Liver (tissue), 9 donors: ENCODE measurements around the gene F12. TPM values are rescaled to one million over a fixed set of nuclear protein-coding genes. Genes with fewer than 3 reads are reported as not detected.

Source experiments
- DNase-seq: peaks from one replicate; pipeline ENCODE4 v3.0.0-alpha.2; 2017; ENCODE audit warnings: low spot score
- H3K27ac ChIP-seq, 2 donors: one replicate each; pipeline ENCODE4 v1.7.0; 2013; ENCODE audit warnings: inconsistent platforms in 2 of 2, low read length in 2 of 2, control low read depth in 1 of 2, low read depth in 1 of 2, mild to moderate bottlenecking in 1 of 2
- H3K27me3 ChIP-seq, 4 donors: one replicate each; pipeline versions ENCODE4 v1.6.1 to v1.7.0; 2013; ENCODE audit warnings: low read length in 3 of 4, inconsistent platforms in 1 of 4, mild to moderate bottlenecking in 1 of 4, moderate library complexity in 1 of 4; ENCODE audit not compliant: control insufficient read depth in 4 of 4, insufficient read depth in 4 of 4
- H3K36me3 ChIP-seq, 4 donors: one replicate each; pipeline versions ENCODE4 v1.6.1 to v1.7.0; 2013; ENCODE audit warnings: low read length in 3 of 4, mild to moderate bottlenecking in 3 of 4, low read depth in 1 of 4, moderate library complexity in 1 of 4; ENCODE audit not compliant: control insufficient read depth in 4 of 4, insufficient read depth in 3 of 4
- H3K4me1 ChIP-seq, 4 donors: one replicate each; pipeline versions ENCODE4 v1.6.1 to v1.7.0; 2013; ENCODE audit warnings: low read length in 3 of 4, mild to moderate bottlenecking in 3 of 4, moderate library complexity in 1 of 4; ENCODE audit not compliant: control insufficient read depth in 4 of 4, insufficient read depth in 4 of 4
- H3K4me3 ChIP-seq, 3 donors: one replicate each; pipeline versions ENCODE4 v1.6.1 to v1.7.0; 2013; ENCODE audit warnings: low read length in 3 of 3, control low read depth in 1 of 3, low read depth in 1 of 3, mild to moderate bottlenecking in 1 of 3
- H3K9ac ChIP-seq, 2 donors: one replicate each; pipeline ENCODE4 v1.7.0; 2013; ENCODE audit warnings: low read length in 2 of 2, mild to moderate bottlenecking in 2 of 2, moderate library complexity in 2 of 2, control low read depth in 1 of 2, low read depth in 1 of 2
- H3K9me3 ChIP-seq, 4 donors: one replicate each; pipeline versions ENCODE4 v1.6.1 to v1.7.0; 2013; ENCODE audit warnings: low read length in 3 of 4; ENCODE audit not compliant: control insufficient read depth in 4 of 4
- ATF3 ChIP-seq: IDR thresholded peaks from 2 replicates; pipeline ENCODE4 v1.6.1; 2016; ENCODE audit warnings: antibody characterized with exemption
- EGR1 ChIP-seq, 2 donors: IDR thresholded peaks; 2 replicates each; pipeline ENCODE4 v1.6.1; 2016 to 2018; ENCODE audit warnings: antibody characterized with exemption in 2 of 2, low read depth in 2 of 2
- FOXA1 ChIP-seq: IDR thresholded peaks from 2 replicates; pipeline ENCODE4 v1.6.1; 2016; ENCODE audit warnings: antibody characterized with exemption
- FOXA2 ChIP-seq: IDR thresholded peaks from 2 replicates; pipeline ENCODE4 v1.6.1; 2016; ENCODE audit warnings: antibody characterized with exemption
- GABPA ChIP-seq, 2 donors: IDR thresholded peaks in 1 of 2; conservative IDR thresholded peaks in 1 of 2; 2 replicates each; pipeline ENCODE4 v1.6.1; 2016; ENCODE audit warnings: antibody characterized with exemption in 2 of 2, mild to moderate bottlenecking in 1 of 2, moderate library complexity in 1 of 2
- HNF4A ChIP-seq, 2 donors: conservative IDR thresholded peaks; 2 replicates each; pipeline ENCODE4 v1.6.1; 2016; ENCODE audit warnings: antibody characterized with exemption in 2 of 2, mild to moderate bottlenecking in 2 of 2
- HNF4G ChIP-seq: IDR thresholded peaks from 2 replicates; pipeline ENCODE4 v1.6.1; 2016; ENCODE audit warnings: antibody characterized with exemption
- JUND ChIP-seq, 2 donors: IDR thresholded peaks; 2 replicates each; pipeline ENCODE4 v1.6.1; 2016; ENCODE audit warnings: antibody characterized with exemption in 2 of 2
- MAX ChIP-seq: IDR thresholded peaks from 2 replicates; pipeline ENCODE4 v1.6.1; 2016; ENCODE audit warnings: antibody characterized with exemption
- NR2F2 ChIP-seq: IDR thresholded peaks from 2 replicates; pipeline ENCODE4 v1.6.1; 2016; ENCODE audit warnings: antibody characterized with exemption
- RAD21 ChIP-seq, 2 donors: IDR thresholded peaks; 2 replicates each; pipeline ENCODE4 v1.6.1; 2016; ENCODE audit warnings: antibody characterized with exemption in 2 of 2, mild to moderate bottlenecking in 2 of 2
- RXRA ChIP-seq, 2 donors: IDR thresholded peaks; 2 replicates each; pipeline ENCODE4 v1.6.1; 2017 to 2018; ENCODE audit warnings: antibody characterized with exemption in 2 of 2, mild to moderate bottlenecking in 1 of 2
- SP1 ChIP-seq: IDR thresholded peaks from 2 replicates; pipeline ENCODE4 v1.6.1; 2018; ENCODE audit warnings: antibody characterized with exemption, mild to moderate bottlenecking
- TAF1 ChIP-seq: conservative IDR thresholded peaks from 2 replicates; pipeline ENCODE4 v1.6.1; 2016; ENCODE audit warnings: antibody characterized with exemption, mild to moderate bottlenecking
- YY1 ChIP-seq: IDR thresholded peaks from 2 replicates; pipeline ENCODE4 v1.6.1; 2016; ENCODE audit warnings: antibody characterized with exemption, mild to moderate bottlenecking
- WGBS: extraction: QIAGEN DNeasy Blood & Tissue Kit; methylation state at CpG from one replicate; pipeline ENCODE4 v1.1.7; 2013; 5-methylcytosine and 5-hydroxymethylcytosine counted together
- polyA plus RNA-seq, 2 donors: library from polyadenylated mRNA; stranded (reverse) in 1 of 2; unstranded in 1 of 2; fragments of 200-250 nt in 1 of 2; fragments of >200 nt in 1 of 2; fragmentation: Nextera tagmentation in 1 of 2; extraction: Ambion mirVana in 1 of 2; gene quantifications; one replicate each; pipeline versions ENCODE4 v1.2.1 to v1.2.3, GENCODE V29; 2013 to 2015
- total RNA-seq, 2 donors: library from RNA; depleted of rRNA; stranded (reverse); fragments of >200 nt; gene quantifications; one replicate each; pipeline ENCODE4 v1.2.3, GENCODE V29; 2014
- TF ChIP-seq, protein P1 (sequence below): IDR thresholded peaks from 2 replicates; pipeline ENCODE4 v1.6.1; 2016; ENCODE audit warnings: antibody characterized with exemption, mild to moderate bottlenecking
- TF ChIP-seq, protein P2 (sequence below): fragments of 150-350 bp; IDR thresholded peaks from 2 replicates; pipeline ENCODE4 v1.5.1; 2017; ENCODE audit warnings: improper control_type of control experiment, low read depth, low read length; ENCODE audit not compliant: missing input control
- donor health status: healthy.
- donor health status: healthy.
- donor health status: healthy.
- donor health status: healthy.
- donor health status: healthy.

The F12 gene
- total and polyA plus RNA-seq, 4 donors = 27.7 to 328 (median 275) TPM

GRCh38 chr5:177439518-177440053 is 30.2 kb upstream of the F12 start:
- no peaks in the 10 kb centered on the region for H3K27me3 ChIP-seq
- TF ChIP-seq HNF4G (no peak), YY1 (no peak), FOXA1 (no peak), EGR1 (IDR thresholded peaks at IDR 0.05; ENCODE audit: low read depth in 2 of 2) (no peak), HNF4A (conservative IDR thresholded peaks at IDR 0.05) (no peak), SP1 (no peak), FOXA2 (no peak), MAX (no peak), RXRA (IDR thresholded peaks at IDR 0.05) (no peak), GABPA (IDR thresholded peaks at IDR 0.05 in 1 of 2, conservative IDR thresholded peaks at IDR 0.05 in 1 of 2) (no peak), RAD21 (IDR thresholded peaks at IDR 0.05) (no peak), ATF3 (no peak), JUND (IDR thresholded peaks at IDR 0.05) (no peak), NR2F2 (no peak), TAF1 (no peak)
- TF ChIP-seq, protein P1, sequence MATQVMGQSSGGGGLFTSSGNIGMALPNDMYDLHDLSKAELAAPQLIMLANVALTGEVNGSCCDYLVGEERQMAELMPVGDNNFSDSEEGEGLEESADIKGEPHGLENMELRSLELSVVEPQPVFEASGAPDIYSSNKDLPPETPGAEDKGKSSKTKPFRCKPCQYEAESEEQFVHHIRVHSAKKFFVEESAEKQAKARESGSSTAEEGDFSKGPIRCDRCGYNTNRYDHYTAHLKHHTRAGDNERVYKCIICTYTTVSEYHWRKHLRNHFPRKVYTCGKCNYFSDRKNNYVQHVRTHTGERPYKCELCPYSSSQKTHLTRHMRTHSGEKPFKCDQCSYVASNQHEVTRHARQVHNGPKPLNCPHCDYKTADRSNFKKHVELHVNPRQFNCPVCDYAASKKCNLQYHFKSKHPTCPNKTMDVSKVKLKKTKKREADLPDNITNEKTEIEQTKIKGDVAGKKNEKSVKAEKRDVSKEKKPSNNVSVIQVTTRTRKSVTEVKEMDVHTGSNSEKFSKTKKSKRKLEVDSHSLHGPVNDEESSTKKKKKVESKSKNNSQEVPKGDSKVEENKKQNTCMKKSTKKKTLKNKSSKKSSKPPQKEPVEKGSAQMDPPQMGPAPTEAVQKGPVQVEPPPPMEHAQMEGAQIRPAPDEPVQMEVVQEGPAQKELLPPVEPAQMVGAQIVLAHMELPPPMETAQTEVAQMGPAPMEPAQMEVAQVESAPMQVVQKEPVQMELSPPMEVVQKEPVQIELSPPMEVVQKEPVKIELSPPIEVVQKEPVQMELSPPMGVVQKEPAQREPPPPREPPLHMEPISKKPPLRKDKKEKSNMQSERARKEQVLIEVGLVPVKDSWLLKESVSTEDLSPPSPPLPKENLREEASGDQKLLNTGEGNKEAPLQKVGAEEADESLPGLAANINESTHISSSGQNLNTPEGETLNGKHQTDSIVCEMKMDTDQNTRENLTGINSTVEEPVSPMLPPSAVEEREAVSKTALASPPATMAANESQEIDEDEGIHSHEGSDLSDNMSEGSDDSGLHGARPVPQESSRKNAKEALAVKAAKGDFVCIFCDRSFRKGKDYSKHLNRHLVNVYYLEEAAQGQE = no peak
- TF ChIP-seq, protein P2, sequence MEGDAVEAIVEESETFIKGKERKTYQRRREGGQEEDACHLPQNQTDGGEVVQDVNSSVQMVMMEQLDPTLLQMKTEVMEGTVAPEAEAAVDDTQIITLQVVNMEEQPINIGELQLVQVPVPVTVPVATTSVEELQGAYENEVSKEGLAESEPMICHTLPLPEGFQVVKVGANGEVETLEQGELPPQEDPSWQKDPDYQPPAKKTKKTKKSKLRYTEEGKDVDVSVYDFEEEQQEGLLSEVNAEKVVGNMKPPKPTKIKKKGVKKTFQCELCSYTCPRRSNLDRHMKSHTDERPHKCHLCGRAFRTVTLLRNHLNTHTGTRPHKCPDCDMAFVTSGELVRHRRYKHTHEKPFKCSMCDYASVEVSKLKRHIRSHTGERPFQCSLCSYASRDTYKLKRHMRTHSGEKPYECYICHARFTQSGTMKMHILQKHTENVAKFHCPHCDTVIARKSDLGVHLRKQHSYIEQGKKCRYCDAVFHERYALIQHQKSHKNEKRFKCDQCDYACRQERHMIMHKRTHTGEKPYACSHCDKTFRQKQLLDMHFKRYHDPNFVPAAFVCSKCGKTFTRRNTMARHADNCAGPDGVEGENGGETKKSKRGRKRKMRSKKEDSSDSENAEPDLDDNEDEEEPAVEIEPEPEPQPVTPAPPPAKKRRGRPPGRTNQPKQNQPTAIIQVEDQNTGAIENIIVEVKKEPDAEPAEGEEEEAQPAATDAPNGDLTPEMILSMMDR = no peak
- H3K4me1 ChIP-seq = no peaks in the 10 kb centered on the region
- H3K9me3 ChIP-seq = no peaks in the 10 kb centered on the region
- H3K36me3 ChIP-seq = peaks cover 5 to 23% (median 14%) of the 10 kb centered on the region in 4 donors
- H3K9ac ChIP-seq = no peak overlapping the region
- 95% methylated on average over 4 of the region's 4 CpGs for WGBS
- H3K27ac ChIP-seq = no peak overlapping the region
- H3K4me3 ChIP-seq = no peak overlapping the region
- no peak for DNase-seq

DNA sequence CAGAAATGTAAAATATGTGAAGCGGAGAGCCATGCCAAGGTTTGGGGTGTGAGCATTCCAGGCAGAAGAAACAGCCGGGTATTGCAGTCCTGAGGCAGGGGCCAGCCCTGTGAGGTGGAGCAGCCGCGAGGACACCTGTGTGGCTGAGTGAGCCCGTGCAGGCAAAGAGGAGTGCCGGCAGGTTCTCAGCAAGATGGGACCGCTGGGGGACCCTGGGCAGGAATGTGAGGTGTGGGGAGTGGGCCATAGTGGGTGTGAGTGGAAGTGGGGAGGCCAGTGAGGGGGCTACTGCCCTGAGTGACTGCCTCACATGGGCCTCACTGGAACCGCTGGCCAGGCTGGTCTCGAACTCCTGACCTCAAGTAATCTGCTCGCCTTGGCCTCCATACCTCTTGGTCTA is 29.1 kb upstream of the F12 start:
- TF ChIP-seq GABPA (IDR thresholded peaks at IDR 0.05 in 1 of 2, conservative IDR thresholded peaks at IDR 0.05 in 1 of 2) (no peak), FOXA1 (no peak), RAD21 (IDR thresholded peaks at IDR 0.05) (no peak), HNF4G (no peak), SP1 (no peak), HNF4A (conservative IDR thresholded peaks at IDR 0.05) (no peak), YY1 (no peak), RXRA (IDR thresholded peaks at IDR 0.05) (no peak)
- DNase-seq = no peak
- WGBS = 96% methylated on average over 10 of the region's 10 CpGs
- Histone ChIP-seq H3K4me3 (no peak overlapping the region), H3K27ac (no peak overlapping the region), H3K4me1 (no peaks in the 10 kb centered on the region), H3K27me3 (no peaks in the 10 kb centered on the region), H3K9ac (no peak overlapping the region), H3K9me3 (no peaks in the 10 kb centered on the region), H3K36me3 (peaks cover 8 to 28% (median 18%) of the 10 kb centered on the region in 4 donors)
